ENCODE data around the gene COLEC11. TPM values are rescaled to one million over a fixed set of nuclear protein-coding genes. Genes with fewer than 3 reads are reported as not detected.

COLEC11 gene
- total RNA-seq, 4 donors from 2014 or later: 2.8 to 20.5 (median 9.1) TPM

GRCh38 chr2:3626812-3627499, 32.0 kb downstream of the COLEC11 start:
- no peaks in the 10 kb centered on the region for H3K9me3 ChIP-seq
- 83 to 86% methylated on average over 24 to 25 of the region's 25 CpGs for WGBS, 2 donors
- no peaks in the 10 kb centered on the region for H3K36me3 ChIP-seq
- no peak for DNase-seq
- no peak overlapping the region for H3K4me3 ChIP-seq (replicated peaks in 1 of 3)
- H3K4me1 ChIP-seq: no peaks in the 10 kb centered on the region
- no peak for TF ChIP-seq POLR2A (IDR thresholded peaks at IDR 0.05)
- TF ChIP-seq CTCF (IDR thresholded peaks at IDR 0.05): no peak
- no peak overlapping the region for H3K27ac ChIP-seq
- H3K27me3 ChIP-seq: no peaks in the 10 kb centered on the region
- intact Hi-C loops (cut with DNase I): no loop called here

- H3K27ac ChIP-seq: no peak overlapping the region
- H3K4me1 ChIP-seq: no peaks in the 10 kb centered on the region
- no peak for TF ChIP-seq CTCF (IDR thresholded peaks at IDR 0.05)
- TF ChIP-seq POLR2A (IDR thresholded peaks at IDR 0.05): no peak
- WGBS, 2 donors: 91 to 94% methylated on average over 21 of the region's 21 CpGs
- no peaks in the 10 kb centered on the region for H3K27me3 ChIP-seq
- H3K36me3 ChIP-seq: no peaks in the 10 kb centered on the region
- H3K4me3 ChIP-seq (replicated peaks in 1 of 3): no peak overlapping the region
- no peaks in the 10 kb centered on the region for H3K9me3 ChIP-seq
- no peak for DNase-seq
- intact Hi-C loops (cut with DNase I): no loop called here
Measured at GRCh38 chr2:3627500-3628100, 32.7 kb downstream of the COLEC11 start.

- no peak for TF ChIP-seq POLR2A (IDR thresholded peaks at IDR 0.05)
- no peak for TF ChIP-seq CTCF (IDR thresholded peaks at IDR 0.05)
- 83 to 86% methylated on average over 5 to 10 of the region's 10 CpGs for WGBS, 2 donors
- no peaks in the 10 kb centered on the region for H3K27me3 ChIP-seq
- H3K4me3 ChIP-seq (replicated peaks in 1 of 3): no peak overlapping the region
- no peak overlapping the region for H3K27ac ChIP-seq
- no peak for DNase-seq
- intact Hi-C loops (cut with DNase I): no loop called here
- no peaks in the 10 kb centered on the region for H3K9me3 ChIP-seq
- no peaks in the 10 kb centered on the region for H3K36me3 ChIP-seq
- no peaks in the 10 kb centered on the region for H3K4me1 ChIP-seq
Measured at GRCh38 chr2:3628241-3628679, 33.3 kb downstream of the COLEC11 start.

- intact Hi-C loops (cut with DNase I): no loop called here
- Histone ChIP-seq H3K27ac (no peak overlapping the region), H3K27me3 (no peaks in the 10 kb centered on the region), H3K9me3 (no peaks in the 10 kb centered on the region), H3K36me3 (no peaks in the 10 kb centered on the region), H3K4me3 (replicated peaks in 1 of 3) (no peak overlapping the region), H3K4me1 (no peaks in the 10 kb centered on the region)
- 39 to 51% methylated on average over 4 to 12 of the region's 12 CpGs for WGBS, 2 donors
- peak; percentile 33 to 39 for DNase-seq
- no peak for TF ChIP-seq POLR2A (IDR thresholded peaks at IDR 0.05)
- no peak for TF ChIP-seq CTCF (IDR thresholded peaks at IDR 0.05)
Measured at GRCh38 chr2:3628800-3629199, 33.9 kb downstream of the COLEC11 start.

- H3K27ac ChIP-seq: no peak overlapping the region
- no peak for DNase-seq
- 85 to 94% methylated on average over 7 of the region's 7 CpGs for WGBS, 2 donors
- H3K4me1 ChIP-seq: no peaks in the 10 kb centered on the region
- H3K27me3 ChIP-seq: no peaks in the 10 kb centered on the region
- H3K4me3 ChIP-seq (replicated peaks in 1 of 3): no peak overlapping the region
- TF ChIP-seq CTCF (IDR thresholded peaks at IDR 0.05) (no peak), POLR2A (IDR thresholded peaks at IDR 0.05) (no peak)
- no peaks in the 10 kb centered on the region for H3K36me3 ChIP-seq
- no peaks in the 10 kb centered on the region for H3K9me3 ChIP-seq
- intact Hi-C loops (cut with DNase I): no loop called here
Measured at GRCh38 chr2:3630631-3631030, 35.7 kb downstream of the COLEC11 start.
